GM18507 (cell line): Measurements from ENCODE around the gene NAB1.

ENCODE experiments used
- DNase-seq: peaks from one replicate; pipeline ENCODE4 v3.0.0; 2011; ENCODE audit warnings: low read depth; ENCODE audit not compliant: insufficient read length; ENCODE audit errors: extremely low spot score
- FAIRE-seq: peaks from 2 replicates; lab custom pipeline; 2011; peaks lifted over from hg19 to GRCh38; lab: Jason Lieb, UNC

The NAB1 gene

GRCh38 chr2:190663839-190664238 lies 15.0 kb downstream of the NAB1 start:
- FAIRE-seq (no peak), DNase-seq (no peak)

- DNase-seq, result no peak
- no peak for FAIRE-seq
Measured at GRCh38 chr2:190664240-190664639, 15.4 kb downstream of the NAB1 start.

- no peak for FAIRE-seq
- DNase-seq, result no peak
Measured at GRCh38 chr2:190666895-190667294, 18.0 kb downstream of the NAB1 start.

- peak; percentile 21 for FAIRE-seq
- DNase-seq, result no peak
Measured at GRCh38 chr2:190668892-190669291, 20.0 kb downstream of the NAB1 start.

GRCh38 chr2:190670182-190670946 lies 21.5 kb downstream of the NAB1 start:
- DNase-seq (no peak), FAIRE-seq (no peak)

- FAIRE-seq (peak; percentile 75), DNase-seq (no peak)
Measured at GRCh38 chr2:190674966-190675650, 26.2 kb downstream of the NAB1 start.

- DNase-seq (no peak), FAIRE-seq (no peak)
Measured at GRCh38 chr2:190677255-190677654, 28.4 kb downstream of the NAB1 start.

GRCh38 chr2:190678444-190679162 lies 29.7 kb downstream of the NAB1 start:
- peak; percentile 91 for FAIRE-seq

GRCh38 chr2:190679391-190679790 lies 30.5 kb downstream of the NAB1 start:
- FAIRE-seq (no peak), DNase-seq (no peak)

More at GRCh38 chr2:190678444-190679162, 29.7 kb downstream of the NAB1 start:
- no peak for DNase-seq

GRCh38 chr2:190679813-190680591 lies 31.1 kb downstream of the NAB1 start:
- no peak for DNase-seq
- peak; percentile 80 for FAIRE-seq

- no peak for DNase-seq
- FAIRE-seq, result no peak
Measured at GRCh38 chr2:190682168-190682567, 33.3 kb downstream of the NAB1 start.

- FAIRE-seq (no peak), DNase-seq (no peak)
Measured at GRCh38 chr2:190683802-190684201, 34.9 kb downstream of the NAB1 start.

- DNase-seq (no peak), FAIRE-seq (no peak)
Measured at GRCh38 chr2:190684931-190685330, 36.0 kb downstream of the NAB1 start.

- no peak for FAIRE-seq
- no peak for DNase-seq
Measured at GRCh38 chr2:190685333-190685732, 36.5 kb downstream of the NAB1 start.

GRCh38 chr2:190693533-190694232 lies 44.8 kb downstream of the NAB1 start:
- DNase-seq (no peak), FAIRE-seq (peak; percentile 59)

- FAIRE-seq, result peak; percentile 5
- DNase-seq, result no peak
Measured at GRCh38 chr2:190694479-190694878, 45.6 kb downstream of the NAB1 start.

- FAIRE-seq (peak; percentile 75), DNase-seq (no peak)
Measured at GRCh38 chr2:190695739-190696138, 46.9 kb downstream of the NAB1 start.

- DNase-seq (no peak), FAIRE-seq (no peak)
Measured at GRCh38 chr2:190696792-190697398, 48.0 kb downstream of the NAB1 start.

- no peak for FAIRE-seq
- no peak for DNase-seq
Measured at GRCh38 chr2:190697421-190697820, 48.5 kb downstream of the NAB1 start.
